Eye (tissue), 1 donor: ENCODE data around the gene CHGA.
A peak's percentile ranks its signal among the peaks of the same experiment; 100 is the strongest.

Source experiments
- DNase-seq: peaks from one replicate; pipeline ENCODE4 v3.0.0-alpha.2; 2015

The CHGA gene, protein sequence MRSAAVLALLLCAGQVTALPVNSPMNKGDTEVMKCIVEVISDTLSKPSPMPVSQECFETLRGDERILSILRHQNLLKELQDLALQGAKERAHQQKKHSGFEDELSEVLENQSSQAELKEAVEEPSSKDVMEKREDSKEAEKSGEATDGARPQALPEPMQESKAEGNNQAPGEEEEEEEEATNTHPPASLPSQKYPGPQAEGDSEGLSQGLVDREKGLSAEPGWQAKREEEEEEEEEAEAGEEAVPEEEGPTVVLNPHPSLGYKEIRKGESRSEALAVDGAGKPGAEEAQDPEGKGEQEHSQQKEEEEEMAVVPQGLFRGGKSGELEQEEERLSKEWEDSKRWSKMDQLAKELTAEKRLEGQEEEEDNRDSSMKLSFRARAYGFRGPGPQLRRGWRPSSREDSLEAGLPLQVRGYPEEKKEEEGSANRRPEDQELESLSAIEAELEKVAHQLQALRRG

DNA sequence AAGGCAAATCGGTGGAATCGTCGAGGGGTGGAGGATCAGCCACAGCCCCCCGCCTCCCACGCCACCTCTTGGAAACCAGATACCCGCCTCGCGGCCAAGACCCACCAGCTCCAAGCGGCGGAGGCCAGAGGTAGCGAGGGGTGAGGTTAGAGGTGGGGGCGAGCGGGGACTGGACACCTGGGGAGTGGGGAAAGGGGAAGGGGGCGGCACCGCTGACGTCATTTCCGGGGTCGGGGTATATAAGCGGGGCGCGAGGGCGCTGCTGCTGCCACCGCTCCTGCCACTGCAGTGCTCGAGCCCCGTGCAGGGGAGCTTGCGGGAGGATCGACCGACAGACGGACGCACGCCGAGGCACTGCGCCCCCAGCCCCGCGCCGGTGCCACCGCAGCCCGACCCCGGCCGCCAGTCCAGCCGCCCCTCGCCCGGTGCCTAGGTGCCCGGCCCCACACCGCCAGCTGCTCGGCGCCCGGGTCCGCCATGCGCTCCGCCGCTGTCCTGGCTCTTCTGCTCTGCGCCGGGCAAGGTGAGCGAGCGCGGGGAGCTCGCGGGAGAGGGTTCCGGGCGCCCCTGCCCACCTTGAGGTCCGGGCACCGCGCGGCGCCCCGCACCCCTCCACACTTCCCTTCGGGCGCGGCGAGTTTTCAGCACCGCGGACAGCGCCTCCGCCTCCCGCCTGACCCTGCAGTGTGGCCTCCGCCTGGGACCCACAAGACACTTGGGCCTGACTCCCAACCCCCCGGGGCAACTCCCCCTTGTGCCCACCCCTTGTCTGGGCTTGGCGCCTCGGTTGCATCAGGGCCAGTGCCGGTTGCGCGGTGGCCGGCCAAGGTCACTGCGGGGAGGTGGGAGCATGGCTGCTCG is at the start of gene CHGA:
Gene CHGA (plus strand): TSS at position 268 of the 861 bp plus-strand sequence. CDS start 210 bp downstream, at position 478.
- peak; percentile 90 for DNase-seq

DNA sequence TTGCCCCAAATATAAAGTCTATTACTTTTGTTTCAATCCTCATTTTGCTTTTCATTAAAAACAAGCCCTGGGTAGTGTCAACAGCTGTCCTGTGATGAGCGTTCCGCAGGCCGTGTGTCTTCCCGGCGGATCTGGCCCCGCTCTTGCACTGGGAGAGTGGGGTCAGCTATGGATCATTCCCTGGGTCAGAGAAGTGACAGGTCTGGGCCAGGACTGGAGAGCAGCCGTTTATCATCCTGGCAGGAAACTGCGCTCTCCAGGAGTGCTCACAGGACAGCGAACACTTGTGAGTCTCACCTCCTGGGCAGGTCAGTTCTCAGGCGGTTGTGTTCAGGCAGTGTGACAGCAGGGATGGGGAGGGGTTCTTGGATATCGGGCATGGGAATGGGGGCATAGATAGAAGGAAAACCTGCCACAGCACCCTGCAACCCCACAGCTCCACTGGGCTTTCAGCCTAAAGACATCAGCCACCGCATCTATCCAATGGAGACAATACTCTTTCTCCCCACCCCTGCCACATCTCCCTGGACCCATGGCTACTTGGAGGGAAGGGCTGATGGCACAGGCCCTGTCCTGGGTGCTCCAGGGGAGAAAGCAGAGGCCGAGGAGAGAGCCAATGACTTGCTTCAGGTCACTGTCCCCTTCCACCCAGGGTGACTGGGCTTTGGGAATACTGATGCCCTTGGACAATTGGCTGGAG is 47.8 kb upstream of the CHGA start:
- DNase-seq, result no peak

DNA sequence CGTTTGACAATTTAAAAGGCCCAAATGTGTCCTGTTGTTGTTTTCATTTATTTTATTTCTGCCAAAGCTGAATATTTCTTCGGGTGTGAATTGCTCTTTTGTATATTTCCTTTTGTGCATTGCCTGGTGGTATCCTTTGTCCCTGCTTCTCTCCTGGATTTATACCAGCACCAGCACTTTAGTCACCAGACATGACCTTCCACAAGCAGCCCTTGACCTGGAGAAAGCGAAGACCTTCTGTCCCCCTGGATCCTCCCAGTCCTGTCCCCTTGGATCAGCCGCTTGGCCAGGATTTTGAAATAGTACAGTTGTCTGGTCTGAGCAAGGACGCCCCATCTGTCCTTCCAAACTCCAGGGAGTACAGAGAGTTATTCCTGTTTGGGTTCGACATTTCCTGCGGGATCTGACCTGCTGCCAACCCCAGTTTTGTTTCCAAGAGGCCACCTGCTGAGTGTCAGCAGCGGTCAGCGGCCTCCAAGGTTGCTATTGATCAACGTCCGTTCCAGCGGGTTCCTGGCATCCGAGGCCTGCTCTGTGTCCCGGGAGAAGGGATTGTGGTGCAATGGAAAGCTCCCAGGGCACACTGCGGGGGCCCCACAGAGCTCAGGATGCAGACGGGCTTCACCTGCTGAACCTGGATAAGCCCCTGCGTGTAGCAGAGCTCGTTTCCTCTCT is 45.1 kb upstream of the CHGA start:
- peak; percentile 41 for DNase-seq

DNA sequence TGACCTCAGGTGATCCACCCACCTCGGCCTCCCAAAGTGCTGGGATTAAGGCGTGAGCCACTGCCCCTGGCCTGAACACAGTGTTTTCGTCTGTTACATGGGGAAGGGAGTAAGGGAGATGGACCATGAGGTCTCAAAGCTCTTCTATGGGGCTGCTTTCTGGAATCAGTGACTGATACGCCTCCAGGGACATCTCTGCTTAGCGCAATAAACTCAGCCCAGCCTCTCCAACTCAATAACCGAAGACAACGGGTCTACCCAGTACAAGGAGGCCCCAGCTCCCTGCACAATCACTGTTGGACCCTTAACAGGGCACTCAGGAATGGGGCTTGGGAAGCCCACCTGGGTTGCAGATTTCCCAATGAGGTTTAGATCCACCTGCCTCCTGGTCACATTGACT is 42.6 kb upstream of the CHGA start:
- no peak for DNase-seq

DNA sequence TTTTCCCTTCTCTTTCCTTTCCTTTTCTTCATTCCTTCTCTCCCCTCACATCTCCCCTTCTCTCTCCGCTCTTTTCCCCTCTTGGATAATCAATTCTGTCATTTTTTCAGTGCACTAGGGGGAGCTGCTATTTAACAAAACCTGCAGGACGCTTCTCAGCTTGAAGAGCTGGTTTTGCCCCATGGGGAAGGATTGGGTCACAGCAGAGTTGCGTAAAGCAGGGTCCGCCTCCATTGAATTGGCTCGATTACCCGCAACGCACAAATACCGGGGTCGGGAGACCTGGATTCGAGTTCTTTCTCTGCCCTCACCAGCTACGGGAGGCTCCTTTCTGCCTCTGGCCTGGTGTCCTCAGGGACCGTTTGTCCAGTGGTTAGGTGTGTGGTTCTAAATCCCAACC is 42.1 kb upstream of the CHGA start:
- DNase-seq, result peak; percentile 46

DNA sequence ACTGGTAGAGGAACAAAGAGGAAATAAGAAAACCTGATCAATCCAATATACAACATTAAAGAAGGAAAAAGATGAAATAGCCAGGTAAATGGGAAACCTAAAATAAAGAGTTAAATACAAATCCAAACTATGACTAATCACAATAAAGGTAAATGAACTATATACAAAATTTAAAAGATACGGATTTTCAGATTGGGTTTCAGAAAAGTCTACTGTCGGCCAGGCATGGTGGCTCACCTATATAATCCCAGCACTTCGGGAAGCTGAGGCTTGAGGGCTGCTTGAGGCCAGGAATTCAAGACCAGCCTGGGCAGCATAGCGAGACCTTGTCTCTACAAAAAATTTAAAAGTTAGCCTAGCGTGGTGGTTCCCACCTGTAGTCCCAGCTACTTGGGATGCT is 39.9 kb upstream of the CHGA start:
- no peak for DNase-seq

DNA sequence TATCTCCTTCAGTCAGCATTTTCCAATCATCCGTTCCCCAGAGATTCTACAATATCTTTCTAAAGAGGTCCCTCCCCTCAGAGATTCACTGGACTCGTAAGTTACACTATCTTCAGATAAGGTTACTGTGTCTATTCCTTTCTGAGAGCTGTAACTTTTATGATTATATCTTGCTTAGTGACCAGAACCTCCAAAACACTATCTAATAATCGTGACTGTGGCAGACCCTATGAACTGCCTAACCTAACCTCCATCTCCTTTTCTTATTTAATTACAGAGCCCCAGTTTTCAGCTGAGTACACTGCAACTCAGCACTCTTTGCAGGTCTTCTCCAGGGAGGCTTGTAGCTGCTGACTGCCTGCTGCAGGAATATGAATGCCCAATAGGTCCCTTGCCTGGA is 38.5 kb upstream of the CHGA start:
- no peak for DNase-seq

DNA sequence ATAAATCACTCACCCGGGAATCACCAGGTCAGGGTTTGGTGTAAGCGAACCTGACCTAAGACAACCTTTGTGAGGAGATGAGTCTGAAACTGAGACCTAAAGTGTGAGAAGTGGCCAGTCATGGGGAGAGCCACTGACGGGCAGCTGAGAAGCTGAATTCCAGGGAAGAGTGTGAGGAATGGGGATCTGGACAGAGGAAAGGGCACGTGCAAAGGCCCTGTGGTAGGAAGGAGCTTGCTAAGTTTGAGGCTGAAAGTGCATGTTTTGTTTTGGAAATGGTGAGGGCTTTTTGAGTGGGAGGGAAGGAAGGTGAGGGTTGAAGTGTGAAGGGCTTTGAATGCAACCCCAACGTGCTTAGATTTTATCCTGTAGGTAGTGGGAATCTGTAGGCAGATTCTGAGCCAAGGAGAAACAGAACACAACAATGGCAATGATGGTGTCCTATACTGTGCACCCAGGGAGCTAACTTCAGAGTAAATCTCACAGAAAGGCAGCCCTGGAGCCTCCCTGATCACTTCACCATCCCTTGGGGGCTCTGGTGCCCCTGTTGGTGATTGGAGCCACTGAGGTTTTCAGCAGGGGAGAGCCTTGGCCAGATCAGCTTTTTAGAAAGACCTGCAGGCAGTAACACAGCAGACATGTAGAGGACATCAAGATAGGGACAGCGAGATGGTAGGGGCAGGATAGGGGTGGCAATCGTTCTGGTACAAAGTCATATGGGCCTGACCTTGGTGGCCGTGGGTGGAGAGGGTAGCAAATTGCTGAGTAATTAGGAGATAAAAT is 37.5 kb upstream of the CHGA start:
- no peak for DNase-seq

DNA sequence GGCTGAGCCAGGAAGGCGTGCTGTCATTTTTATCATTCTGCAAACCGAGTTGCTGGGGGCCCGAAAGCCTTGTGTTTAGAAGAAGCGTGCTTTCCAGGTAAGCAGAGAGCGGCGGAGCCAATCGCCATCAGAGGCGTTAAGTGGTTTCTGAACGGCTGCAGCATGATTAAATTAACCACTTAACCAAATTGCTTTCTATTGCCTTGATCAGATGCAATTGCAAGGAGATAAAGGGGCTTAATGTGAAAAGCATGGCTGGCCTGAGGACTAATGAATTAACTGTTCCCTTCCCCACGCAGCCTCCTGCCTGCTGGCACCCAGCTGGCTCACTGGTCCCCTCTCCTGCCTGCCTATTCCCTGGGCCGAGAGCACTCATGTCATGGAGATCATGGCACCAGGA is 36.6 kb upstream of the CHGA start:
- DNase-seq, result peak; percentile 26

DNA sequence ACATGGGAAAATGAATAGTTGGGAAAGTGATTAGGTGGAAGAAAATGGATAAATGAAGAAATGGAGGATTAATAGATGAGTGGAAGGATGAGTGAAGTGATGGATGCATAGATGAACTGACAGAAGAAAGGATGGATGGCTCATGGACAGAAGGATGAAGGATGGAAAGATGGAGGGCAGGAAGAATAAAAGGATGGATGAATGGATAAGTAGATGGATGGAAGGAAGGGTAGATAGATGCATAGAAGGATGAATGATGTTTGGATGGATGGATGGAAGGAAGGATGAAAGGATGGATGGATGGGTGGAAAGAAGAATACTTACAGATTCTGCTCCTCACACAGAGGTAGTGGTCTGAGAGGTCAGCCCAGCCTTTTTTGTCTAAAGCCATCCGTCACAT is 35.8 kb upstream of the CHGA start:
- DNase-seq, result no peak

DNA sequence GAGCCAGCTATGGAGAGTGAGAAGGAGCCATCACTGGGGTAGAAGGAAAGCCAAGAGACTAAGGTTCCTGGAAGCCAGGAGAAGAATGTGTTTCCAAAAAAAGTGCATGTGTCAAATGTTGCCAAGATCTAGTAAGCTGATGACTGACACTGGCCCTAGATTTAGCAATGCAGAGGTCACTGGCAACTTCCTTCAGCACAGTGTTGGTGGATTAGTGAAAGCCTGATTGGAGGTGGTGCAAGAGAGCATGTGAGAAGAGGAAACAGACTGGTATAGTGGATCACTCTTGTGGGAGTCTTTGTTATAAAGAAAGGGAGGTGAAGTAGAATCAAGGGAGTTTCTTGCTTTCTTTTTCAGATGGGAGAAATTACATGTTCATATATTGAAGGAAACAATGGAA is 34.1 kb upstream of the CHGA start:
- DNase-seq, result no peak

DNA sequence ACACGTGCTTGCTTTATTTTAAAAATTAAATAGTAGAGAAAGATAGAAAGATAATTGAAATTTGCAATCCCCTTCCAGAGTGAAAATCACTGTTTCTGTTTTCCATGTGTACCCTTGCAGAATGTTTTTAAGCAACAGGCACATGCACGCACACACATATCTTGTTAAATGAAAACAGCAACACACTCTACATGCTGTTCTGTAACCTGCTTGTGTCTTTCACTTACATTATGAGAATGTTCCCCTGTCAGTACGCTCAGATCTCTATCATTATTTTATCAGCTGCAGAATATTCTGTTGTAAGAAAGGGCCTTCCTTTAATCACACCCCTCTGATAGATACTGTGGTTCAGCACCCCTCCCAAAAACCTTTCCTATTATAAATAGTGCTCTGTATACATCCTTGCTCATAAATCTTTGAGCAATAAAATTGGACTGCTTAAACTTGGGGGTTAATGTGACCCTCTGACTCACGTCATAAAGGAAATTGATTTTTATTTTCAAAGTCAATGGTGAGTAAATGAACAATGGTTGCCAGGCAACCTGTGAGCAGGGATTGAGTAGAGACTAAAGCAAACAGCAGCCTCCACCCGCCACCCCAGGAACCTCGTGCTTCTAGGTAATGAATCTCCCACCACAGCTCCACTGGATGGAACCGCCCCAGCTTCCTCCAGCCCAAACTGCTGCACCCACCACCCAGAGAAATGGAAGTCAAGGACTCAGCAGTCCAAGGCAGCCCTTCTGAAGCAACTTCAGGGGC is 31.9 kb upstream of the CHGA start:
- DNase-seq, result peak; percentile 49

DNA sequence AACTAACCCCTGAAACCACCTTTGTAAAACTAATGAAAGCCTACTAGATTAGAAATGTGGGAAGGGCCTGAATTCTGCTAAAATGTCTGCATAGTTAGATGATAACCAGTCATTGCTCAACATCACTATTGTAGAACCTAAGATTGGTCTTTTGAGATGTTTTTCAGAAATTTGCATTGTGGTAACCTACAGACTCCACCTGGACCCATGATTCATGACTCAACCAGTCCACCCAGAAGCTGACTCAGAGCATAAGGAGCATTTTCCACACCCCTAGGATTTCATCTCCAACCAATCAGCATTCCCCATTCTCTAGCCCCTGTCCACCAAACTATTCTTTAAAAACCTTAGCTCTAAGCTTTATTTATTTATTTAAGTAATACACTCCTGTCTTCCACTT is 30.4 kb upstream of the CHGA start:
- no peak for DNase-seq

DNA sequence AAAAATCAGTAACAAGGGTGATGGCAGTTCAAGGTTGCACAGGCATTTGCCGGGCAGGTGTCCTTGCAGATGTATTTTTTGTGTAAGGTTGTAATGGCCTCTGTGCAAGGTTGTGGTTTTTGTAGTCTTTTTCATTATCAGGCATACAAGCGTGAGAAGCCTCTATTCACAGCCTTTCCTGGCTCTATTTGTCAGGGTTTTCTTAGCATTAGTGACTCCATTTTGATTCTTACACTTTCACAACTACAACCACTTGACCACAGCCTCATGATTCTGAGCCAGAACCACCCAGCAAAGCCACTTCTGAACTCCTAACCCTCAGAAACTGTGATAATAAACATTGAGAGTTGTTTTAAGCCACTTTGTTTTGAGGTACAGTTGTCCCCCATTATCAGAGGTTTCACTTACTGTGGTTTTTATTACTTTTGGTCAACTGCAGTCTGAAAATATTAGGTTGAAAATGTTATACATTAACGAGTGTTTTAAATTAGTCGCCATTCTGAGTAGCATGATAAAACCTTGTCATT is 27.5 kb upstream of the CHGA start:
- DNase-seq, result no peak

DNA sequence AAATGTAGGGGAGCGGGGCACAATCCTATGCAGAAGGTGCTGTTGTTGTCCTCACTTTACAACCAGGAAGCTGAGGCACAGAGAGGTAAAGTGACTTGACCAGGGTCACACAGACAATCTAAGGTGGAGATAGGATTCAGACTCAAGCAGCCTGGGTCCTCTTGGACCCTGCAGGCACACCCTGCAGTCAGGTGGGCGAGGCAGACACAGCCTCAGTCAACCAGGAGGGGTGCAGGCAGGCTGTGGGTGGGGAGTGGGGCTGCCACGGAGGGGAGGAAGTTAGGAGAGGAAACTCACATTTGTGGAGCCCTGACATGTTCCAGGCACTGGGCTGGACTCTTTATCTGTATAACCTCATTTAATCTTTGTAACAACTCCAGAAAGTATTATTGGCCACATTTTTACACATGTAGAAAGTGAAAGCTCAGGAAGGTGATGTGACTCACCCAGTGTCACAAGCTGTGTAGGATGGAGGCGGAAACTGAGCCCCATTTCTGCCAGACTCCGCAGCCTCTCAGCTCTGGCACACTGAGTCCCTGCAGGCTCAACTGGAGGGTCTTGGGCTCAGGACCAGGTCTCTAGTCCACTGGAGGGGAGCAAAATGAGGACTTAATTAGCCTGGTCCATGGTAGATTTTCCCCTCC is 24.9 kb upstream of the CHGA start:
- DNase-seq, result no peak

DNA sequence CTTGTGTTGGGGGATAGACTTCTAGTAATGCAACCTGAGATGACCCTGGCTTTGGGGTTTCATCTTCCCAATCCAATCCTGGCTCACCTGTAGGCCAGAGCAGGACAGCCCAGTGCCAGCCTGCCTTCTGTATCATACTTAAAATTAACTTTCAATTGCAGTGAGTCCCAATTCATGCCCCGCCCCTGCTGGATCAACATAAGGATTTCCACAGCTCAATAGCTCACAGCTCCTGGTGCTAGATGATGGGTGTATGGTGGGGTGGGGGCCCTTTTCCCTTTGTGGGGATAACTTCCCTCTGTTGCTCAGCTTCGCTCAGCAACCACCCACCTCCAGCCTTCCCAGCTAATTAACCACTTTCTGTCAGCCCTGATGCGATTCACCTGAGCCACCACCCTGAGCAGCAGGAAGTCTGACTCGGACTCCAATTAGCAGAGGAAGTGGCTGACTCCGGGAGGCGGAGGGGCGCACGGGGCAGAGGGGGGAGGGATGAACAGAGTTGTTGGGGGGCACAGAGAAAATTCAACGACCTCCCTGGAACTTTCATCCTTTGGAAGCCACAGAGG is 24.3 kb upstream of the CHGA start:
- DNase-seq, result no peak

DNA sequence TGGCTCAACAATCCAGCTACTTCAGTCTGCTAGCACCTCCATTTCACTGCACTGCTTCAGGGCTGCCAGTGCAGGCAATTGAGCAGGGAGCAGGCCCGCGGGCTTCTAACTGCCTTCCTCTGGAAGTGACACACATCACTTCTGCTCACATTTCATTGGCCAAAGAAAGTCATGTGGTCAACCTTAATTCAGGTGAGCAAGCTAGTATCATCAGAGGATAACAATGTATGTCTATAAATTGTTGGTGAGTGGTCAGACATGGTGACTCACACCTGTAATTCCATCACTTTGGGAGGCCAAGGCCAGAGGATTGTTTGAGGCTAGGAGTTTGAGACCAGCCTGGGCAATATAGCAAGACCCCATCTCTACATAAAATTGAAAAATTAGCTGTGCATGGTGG is 22.3 kb upstream of the CHGA start:
- DNase-seq, result no peak

DNA sequence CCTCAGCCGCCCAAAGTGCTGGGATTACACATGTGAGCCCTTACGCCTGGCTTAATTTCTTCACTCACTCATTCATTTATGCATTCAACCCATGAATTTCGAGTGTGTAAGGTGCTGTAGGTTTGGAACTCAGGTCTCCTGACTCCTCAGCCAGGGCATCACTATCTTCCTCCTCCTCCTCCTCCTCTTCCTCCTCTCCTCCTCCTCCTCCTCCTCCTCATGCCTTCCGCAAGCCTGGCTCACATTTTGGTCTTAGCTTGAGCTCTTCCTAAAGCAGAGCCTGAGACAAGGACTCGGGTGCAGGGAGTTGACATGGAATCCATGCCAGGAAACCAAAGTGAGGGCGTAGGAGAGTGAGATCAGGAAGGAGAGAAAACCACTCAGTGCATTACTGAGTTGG is 20.8 kb upstream of the CHGA start:
- no peak for DNase-seq

DNA sequence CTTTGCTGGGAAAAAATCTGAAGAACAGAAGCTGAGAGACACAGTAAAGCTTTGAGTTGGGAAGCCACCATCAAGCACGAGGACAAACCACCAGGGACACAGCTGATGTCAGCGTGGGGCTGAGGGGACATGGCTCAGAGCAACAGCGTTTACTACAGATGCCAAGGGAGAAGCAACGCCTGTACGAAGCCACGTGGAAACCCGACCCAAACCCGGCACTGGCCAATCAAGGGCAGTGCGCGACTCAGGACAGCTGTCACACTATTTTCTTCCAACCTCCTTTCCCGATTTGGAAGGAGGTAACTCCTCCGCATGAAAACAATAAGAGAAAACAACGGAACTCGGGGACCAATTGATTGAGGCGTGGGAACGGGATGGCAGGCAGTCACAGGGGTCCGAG is 20.2 kb upstream of the CHGA start:
- peak; percentile 41 for DNase-seq

DNA sequence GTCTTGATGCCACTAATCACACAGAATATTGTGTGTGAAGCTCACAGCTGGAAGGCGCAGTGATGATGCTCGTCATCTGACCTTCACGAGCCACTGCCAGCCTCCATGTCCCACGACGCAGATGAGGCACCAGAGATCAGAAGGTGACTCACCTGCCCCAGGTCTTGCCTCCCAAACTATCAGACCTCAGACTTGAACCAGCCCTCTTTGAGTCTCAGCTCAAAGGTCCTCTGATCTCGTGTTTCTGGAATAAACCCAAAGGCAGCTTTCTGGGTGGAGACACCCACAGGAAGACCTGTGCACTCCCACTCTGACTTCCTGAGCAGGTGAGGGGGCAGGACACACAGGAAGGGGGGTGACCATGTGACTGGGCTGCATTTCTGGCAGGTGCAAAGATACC is 19.6 kb upstream of the CHGA start:
- DNase-seq, result no peak
